Measurements from ENCODE around the gene B3GNT8.

The B3GNT8 gene

GRCh38 chr19:41422955-41423354 is 4.2 kb downstream of the B3GNT8 start:
- Histone ChIP-seq H3K4me3 (ENCODE audit: low read length) (no peak overlapping the region), H3K27me3 (ENCODE audit: insufficient read depth, low read length) (no peaks in the 10 kb centered on the region), H3K9ac (ENCODE audit: low read depth, low read length) (no peak overlapping the region), H3K4me1 (ENCODE audit: insufficient read depth, low read length) (peaks cover 5% of the 10 kb centered on the region; the same call in 1 of the 2 replicates), H3K9me3 (ENCODE audit: insufficient read depth, low read depth, low read length) (no peaks in the 10 kb centered on the region), H3K36me3 (ENCODE audit: insufficient read depth, low read length) (peaks cover 32% of the 10 kb centered on the region), H3K27ac (ENCODE audit: low read depth, low read length) (no peak overlapping the region)
- 94% methylated on average over 12 of the region's 12 CpGs for WGBS

DNA sequence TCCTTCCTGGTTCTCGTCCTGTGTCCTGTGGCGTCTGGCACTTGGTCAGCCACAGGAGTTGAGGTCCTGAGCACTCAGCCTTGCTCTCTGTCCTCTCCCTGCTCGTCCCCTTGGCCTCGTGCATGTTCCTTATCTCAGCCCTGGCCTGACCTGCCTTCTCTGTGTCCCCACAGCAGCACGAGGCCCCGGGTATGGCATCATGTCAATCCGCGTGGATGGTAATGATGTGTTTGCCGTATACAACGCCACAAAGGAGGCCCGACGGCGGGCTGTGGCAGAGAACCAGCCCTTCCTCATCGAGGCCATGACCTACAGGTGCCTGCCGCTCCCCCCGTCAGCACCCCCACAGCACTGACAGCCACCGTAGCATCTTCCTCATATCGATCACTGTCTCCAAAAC is 4.7 kb downstream of the B3GNT8 start:
- no peak overlapping the region for H3K27ac ChIP-seq (ENCODE audit: low read depth, low read length)
- 91% methylated on average over 18 of the region's 18 CpGs for WGBS
- no peak overlapping the region for H3K4me3 ChIP-seq (ENCODE audit: low read length)
- no peaks in the 10 kb centered on the region for H3K9me3 ChIP-seq (ENCODE audit: insufficient read depth, low read depth, low read length)
- H3K36me3 ChIP-seq (ENCODE audit: insufficient read depth, low read length), result peaks cover 32% of the 10 kb centered on the region
- no peak overlapping the region for H3K9ac ChIP-seq (ENCODE audit: low read depth, low read length)
- no peaks in the 10 kb centered on the region for H3K27me3 ChIP-seq (ENCODE audit: insufficient read depth, low read length)
- H3K4me1 ChIP-seq (ENCODE audit: insufficient read depth, low read length), result peaks cover 5% of the 10 kb centered on the region; the same call in 1 of the 2 replicates

GRCh38 chr19:41421973-41422372 is 5.2 kb downstream of the B3GNT8 start:
- Histone ChIP-seq H3K27me3 (ENCODE audit: insufficient read depth, low read length) (no peaks in the 10 kb centered on the region), H3K9me3 (ENCODE audit: insufficient read depth, low read depth, low read length) (no peaks in the 10 kb centered on the region), H3K36me3 (ENCODE audit: insufficient read depth, low read length) (peaks cover 36% of the 10 kb centered on the region), H3K27ac (ENCODE audit: low read depth, low read length) (no peak overlapping the region), H3K4me1 (ENCODE audit: insufficient read depth, low read length) (peaks cover 5% of the 10 kb centered on the region; the same call in 1 of the 2 replicates), H3K4me3 (ENCODE audit: low read length) (no peak overlapping the region), H3K9ac (ENCODE audit: low read depth, low read length) (no peak overlapping the region)
- 95% methylated on average over 20 of the region's 20 CpGs for WGBS

GRCh38 chr19:41421314-41421713 is 5.9 kb downstream of the B3GNT8 start:
- no peaks in the 10 kb centered on the region for H3K4me1 ChIP-seq (ENCODE audit: insufficient read depth, low read length)
- no peak overlapping the region for H3K4me3 ChIP-seq (ENCODE audit: low read length)
- no peaks in the 10 kb centered on the region for H3K9me3 ChIP-seq (ENCODE audit: insufficient read depth, low read depth, low read length)
- no peak overlapping the region for H3K9ac ChIP-seq (ENCODE audit: low read depth, low read length)
- H3K36me3 ChIP-seq (ENCODE audit: insufficient read depth, low read length), result peaks cover 39% of the 10 kb centered on the region
- no peak overlapping the region for H3K27ac ChIP-seq (ENCODE audit: low read depth, low read length)
- H3K27me3 ChIP-seq (ENCODE audit: insufficient read depth, low read length), result no peaks in the 10 kb centered on the region
- WGBS, result 89% methylated on average over 6 of the region's 6 CpGs

DNA sequence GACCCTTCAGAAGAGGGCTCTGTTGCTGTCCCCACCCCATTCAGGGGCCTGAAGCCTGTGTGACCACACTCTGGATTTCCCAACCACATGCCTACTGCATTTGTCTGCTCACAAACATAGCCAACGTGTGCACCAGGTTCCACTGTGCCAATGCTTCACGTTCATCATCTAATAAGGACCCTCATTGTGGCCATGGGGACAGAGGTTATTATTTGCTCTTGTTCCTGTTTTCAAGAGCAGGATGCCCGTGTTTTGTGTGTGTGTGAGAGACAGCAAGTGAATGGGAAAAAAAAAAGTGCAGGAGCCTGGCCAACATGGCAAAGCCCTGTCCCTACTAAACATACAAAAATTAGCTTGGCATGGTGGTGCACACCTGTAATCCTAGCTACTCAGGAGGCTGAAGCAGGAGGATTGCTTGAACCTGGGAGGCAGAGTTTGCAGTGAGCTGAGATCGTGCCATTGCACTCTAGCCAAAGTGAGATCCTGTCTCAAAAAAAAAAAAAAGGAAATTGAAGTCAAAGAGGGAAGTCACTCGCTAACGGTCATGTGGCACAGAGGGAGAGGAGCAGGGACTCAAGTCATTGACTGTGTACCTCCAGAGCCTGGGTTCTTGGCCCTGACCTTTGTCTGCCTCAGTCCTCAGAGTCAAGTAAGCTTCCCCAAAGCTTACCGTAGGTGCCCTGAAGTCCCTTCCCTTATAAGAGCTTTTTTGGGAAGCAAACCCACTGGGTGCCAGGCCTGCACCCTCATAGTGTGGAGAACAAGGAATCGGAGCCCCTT is 6.9 kb downstream of the B3GNT8 start:
- WGBS, result 91% methylated on average over 8 of the region's 8 CpGs
- Histone ChIP-seq H3K27ac (ENCODE audit: low read depth, low read length) (no peak overlapping the region), H3K4me3 (ENCODE audit: low read length) (no peak overlapping the region), H3K9me3 (ENCODE audit: insufficient read depth, low read depth, low read length) (no peaks in the 10 kb centered on the region), H3K27me3 (ENCODE audit: insufficient read depth, low read length) (no peaks in the 10 kb centered on the region), H3K36me3 (ENCODE audit: insufficient read depth, low read length) (peaks cover 44% of the 10 kb centered on the region), H3K4me1 (ENCODE audit: insufficient read depth, low read length) (no peaks in the 10 kb centered on the region), H3K9ac (ENCODE audit: low read depth, low read length) (no peak overlapping the region)

DNA sequence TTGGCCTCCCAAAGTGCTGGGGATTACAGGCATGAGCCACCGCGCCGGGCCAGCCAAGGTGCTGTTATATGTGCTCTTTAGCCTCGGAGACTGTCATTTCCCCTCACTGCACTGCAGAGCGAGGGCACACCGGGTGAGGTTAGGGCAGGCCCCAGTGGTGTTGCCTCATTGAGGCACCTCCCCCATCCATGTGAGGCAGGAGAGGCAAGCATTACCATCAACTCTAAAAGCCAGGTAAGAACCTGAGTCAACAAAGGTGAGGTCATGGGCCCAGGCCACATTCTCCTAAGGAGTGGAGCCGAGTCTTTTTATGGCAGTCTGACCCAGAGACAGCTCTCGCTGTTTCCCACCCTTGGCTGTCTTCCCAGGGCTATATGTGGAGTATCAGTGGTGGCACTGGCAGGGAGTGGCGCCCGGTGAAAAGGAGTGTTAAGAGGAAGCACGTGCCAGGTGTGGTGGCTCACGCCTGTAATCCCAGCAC is 10.9 kb downstream of the B3GNT8 start:
- no peak overlapping the region for H3K4me3 ChIP-seq (ENCODE audit: low read length)
- H3K9me3 ChIP-seq (ENCODE audit: insufficient read depth, low read depth, low read length), result no peaks in the 10 kb centered on the region
- 94% methylated on average over 12 of the region's 12 CpGs for WGBS
- no peaks in the 10 kb centered on the region for H3K27me3 ChIP-seq (ENCODE audit: insufficient read depth, low read length)
- H3K36me3 ChIP-seq (ENCODE audit: insufficient read depth, low read length), result peaks cover 41% of the 10 kb centered on the region
- H3K27ac ChIP-seq (ENCODE audit: low read depth, low read length), result no peak overlapping the region
- H3K4me1 ChIP-seq (ENCODE audit: insufficient read depth, low read length), result no peaks in the 10 kb centered on the region
- no peak overlapping the region for H3K9ac ChIP-seq (ENCODE audit: low read depth, low read length)

DNA sequence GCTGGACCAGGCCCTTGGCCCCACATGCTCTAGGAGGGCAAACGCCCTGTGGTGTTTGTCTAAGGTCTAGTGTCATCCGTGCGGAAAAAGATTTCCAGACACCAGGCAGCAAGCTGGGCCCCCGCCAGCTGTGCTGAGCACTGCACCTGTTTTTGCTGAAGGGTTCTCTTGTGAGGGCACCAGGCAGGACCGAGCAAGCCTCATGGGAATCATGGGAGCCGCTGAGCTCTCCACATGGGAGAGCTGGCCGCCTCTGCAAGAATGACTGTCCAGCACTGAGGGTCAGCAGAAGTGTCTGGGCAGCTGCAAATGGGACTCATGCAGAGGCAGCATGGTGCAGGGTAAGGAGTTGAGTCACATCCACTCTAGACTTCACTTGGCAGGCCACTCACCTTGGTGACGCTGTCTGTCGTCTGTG is 12.0 kb downstream of the B3GNT8 start:
- Histone ChIP-seq H3K9me3 (ENCODE audit: insufficient read depth, low read depth, low read length) (no peaks in the 10 kb centered on the region), H3K4me3 (ENCODE audit: low read length) (no peak overlapping the region), H3K36me3 (ENCODE audit: insufficient read depth, low read length) (peaks cover 43% of the 10 kb centered on the region), H3K4me1 (ENCODE audit: insufficient read depth, low read length) (no peaks in the 10 kb centered on the region), H3K27me3 (ENCODE audit: insufficient read depth, low read length) (no peaks in the 10 kb centered on the region), H3K9ac (ENCODE audit: low read depth, low read length) (no peak overlapping the region), H3K27ac (ENCODE audit: low read depth, low read length) (no peak overlapping the region)
- WGBS, result 96% methylated on average over 9 of the region's 9 CpGs

GRCh38 chr19:41414461-41414860 is 12.7 kb downstream of the B3GNT8 start:
- H3K9ac ChIP-seq (ENCODE audit: low read depth, low read length), result no peak overlapping the region
- no peaks in the 10 kb centered on the region for H3K9me3 ChIP-seq (ENCODE audit: insufficient read depth, low read depth, low read length)
- no peak overlapping the region for H3K4me3 ChIP-seq (ENCODE audit: low read length)
- no peaks in the 10 kb centered on the region for H3K4me1 ChIP-seq (ENCODE audit: insufficient read depth, low read length)
- H3K27me3 ChIP-seq (ENCODE audit: insufficient read depth, low read length), result no peaks in the 10 kb centered on the region
- 94% methylated on average over 9 of the region's 9 CpGs for WGBS
- peaks cover 36% of the 10 kb centered on the region for H3K36me3 ChIP-seq (ENCODE audit: insufficient read depth, low read length)
- no peak overlapping the region for H3K27ac ChIP-seq (ENCODE audit: low read depth, low read length)

- WGBS, result 94% methylated on average over 10 of the region's 10 CpGs
- H3K4me3 ChIP-seq (ENCODE audit: low read length), result no peak overlapping the region
- no peaks in the 10 kb centered on the region for H3K27me3 ChIP-seq (ENCODE audit: insufficient read depth, low read length)
Observed at GRCh38 chr19:41413947-41414346, 13.2 kb downstream of the B3GNT8 start.

GRCh38 chr19:41412953-41413352 is 14.2 kb downstream of the B3GNT8 start:
- 92% methylated on average over 5 of the region's 5 CpGs for whole genome bisulfite sequencing
- Histone ChIP-seq H3K4me1 (ENCODE audit: insufficient read depth, low read length) (no peaks in the 10 kb centered on the region), H3K36me3 (ENCODE audit: insufficient read depth, low read length) (peaks cover 28% of the 10 kb centered on the region)

More at GRCh38 chr19:41413947-41414346, 13.2 kb downstream of the B3GNT8 start:
- Histone ChIP-seq H3K9me3 (ENCODE audit: insufficient read depth, low read depth, low read length) (no peaks in the 10 kb centered on the region), H3K9ac (ENCODE audit: low read depth, low read length) (no peak overlapping the region), H3K27ac (ENCODE audit: low read depth, low read length) (no peak overlapping the region), H3K4me1 (ENCODE audit: insufficient read depth, low read length) (no peaks in the 10 kb centered on the region), H3K36me3 (ENCODE audit: insufficient read depth, low read length) (peaks cover 32% of the 10 kb centered on the region)

DNA sequence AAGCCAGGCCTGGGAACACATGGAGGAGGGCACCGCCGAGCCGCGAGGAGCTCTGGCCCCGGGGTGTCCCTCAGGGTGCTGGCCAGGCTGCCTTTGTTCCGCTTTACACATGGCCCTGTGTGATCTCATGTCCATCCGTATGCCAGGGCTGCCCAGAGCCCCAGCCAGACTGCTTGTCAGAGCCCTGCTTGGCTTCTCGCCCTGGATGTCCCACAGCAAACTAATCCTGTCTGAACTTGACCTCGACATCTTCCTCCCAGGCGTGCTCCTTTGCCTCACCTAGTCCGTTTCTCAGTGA is 15.3 kb downstream of the B3GNT8 start:
- peaks cover 24% of the 10 kb centered on the region; the same call in 1 of the 2 replicates for H3K36me3 ChIP-seq (ENCODE audit: insufficient read depth, low read length)
- 85% methylated on average over 11 of the region's 11 CpGs for WGBS
- H3K9me3 ChIP-seq (ENCODE audit: insufficient read depth, low read depth, low read length), result no peaks in the 10 kb centered on the region
- H3K4me1 ChIP-seq (ENCODE audit: insufficient read depth, low read length), result peaks cover 4% of the 10 kb centered on the region; the same call in 1 of the 2 replicates
- H3K9ac ChIP-seq (ENCODE audit: low read depth, low read length), result no peak overlapping the region
- no peak overlapping the region for H3K4me3 ChIP-seq (ENCODE audit: low read length)
- H3K27ac ChIP-seq (ENCODE audit: low read depth, low read length), result no peak overlapping the region
- no peaks in the 10 kb centered on the region for H3K27me3 ChIP-seq (ENCODE audit: insufficient read depth, low read length)

More at GRCh38 chr19:41412953-41413352, 14.2 kb downstream of the B3GNT8 start:
- Histone ChIP-seq H3K27ac (ENCODE audit: low read depth, low read length) (no peak overlapping the region), H3K4me3 (ENCODE audit: low read length) (no peak overlapping the region), H3K9ac (ENCODE audit: low read depth, low read length) (no peak overlapping the region), H3K27me3 (ENCODE audit: insufficient read depth, low read length) (no peaks in the 10 kb centered on the region), H3K9me3 (ENCODE audit: insufficient read depth, low read depth, low read length) (no peaks in the 10 kb centered on the region)

Measured in HUES64 (cell line).